Kasumi-1 (cell line): ENCODE measurements around the gene RPAP2.
"Not testable (repeated sequence)": the region's sequence is repeated elsewhere in the genome, so short reads cannot be mapped to it uniquely, and the experiment has no call there.

Experiments used
- DNase-seq, 2 experiments: peaks; one replicate each; lab custom pipeline; 2025; lab: John Stamatoyannopoulos, UW

RPAP2 gene

DNA sequence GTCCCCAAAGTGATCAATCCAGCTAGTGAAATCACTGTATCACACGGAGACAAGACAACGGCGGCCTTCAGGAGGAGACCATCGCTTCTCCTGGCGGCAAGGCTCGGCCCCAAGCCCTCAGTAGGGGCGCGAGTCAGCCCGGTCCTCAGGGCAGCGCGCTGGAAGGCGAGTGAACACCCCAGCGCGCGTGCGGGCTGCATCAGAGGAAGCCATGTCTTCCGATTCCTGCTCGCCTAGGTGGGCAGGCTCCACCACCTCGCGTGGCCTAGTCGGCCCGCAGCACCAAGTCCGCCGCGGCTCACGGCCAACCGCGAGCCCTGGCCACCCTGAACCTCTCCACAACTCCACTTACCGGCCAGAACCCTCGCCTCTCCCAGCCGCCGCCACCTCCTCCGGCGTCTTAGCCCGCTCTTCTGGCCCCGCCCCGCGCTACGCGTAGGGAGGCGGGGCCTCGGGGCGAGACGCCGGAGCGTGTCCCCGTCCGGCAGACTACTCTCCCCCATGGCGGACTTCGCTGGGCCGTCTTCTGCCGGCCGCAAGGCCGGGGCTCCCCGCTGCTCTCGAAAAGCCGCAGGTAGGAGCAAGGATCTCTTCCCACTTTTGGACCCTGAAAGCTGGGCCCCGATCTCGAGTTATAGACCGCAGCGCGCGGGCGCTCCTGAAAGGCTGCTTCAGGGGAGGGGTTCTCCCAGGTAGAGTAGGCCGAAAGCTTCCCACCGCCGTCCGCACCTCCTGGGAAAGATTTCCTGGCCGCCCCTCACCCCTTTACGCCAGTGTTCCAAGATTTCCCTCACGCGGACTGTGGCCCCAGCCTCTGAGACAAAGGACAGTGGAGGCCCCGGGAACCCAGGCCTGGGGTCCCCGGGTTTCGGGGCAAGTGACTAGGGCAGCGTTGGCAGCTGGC lies at the start of gene RPAP2, which contains the start of gene GLMN:
TSS of gene RPAP2 (plus strand) at position 487 of the 904 bp plus-strand sequence. CDS start at position 502, 15 bp downstream.
TSS of gene GLMN (minus strand) at position 415 of the 904 bp plus-strand sequence. CDS start 988 bp downstream, outside the sequence.
- DNase-seq: peak; percentile 83 to 86

DNA sequence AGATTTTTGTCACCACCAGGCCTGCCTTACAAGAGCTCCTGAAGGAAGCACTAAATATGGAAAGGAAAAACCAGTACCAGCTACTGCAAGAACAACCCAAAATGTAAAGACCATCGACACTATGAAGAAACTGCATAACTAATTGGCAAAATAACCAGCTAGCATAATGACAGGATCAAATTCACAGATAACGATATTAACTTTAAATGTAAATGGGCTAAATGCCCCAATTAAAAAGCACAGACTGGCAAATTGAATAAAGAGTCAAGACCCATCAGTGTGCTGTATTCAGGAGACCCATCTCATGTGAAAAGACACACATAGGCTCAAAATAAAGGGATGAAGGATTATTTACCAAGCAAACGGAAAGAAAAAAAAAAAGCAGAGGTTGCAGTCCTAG lies 44.1 kb upstream of the RPAP2 start:
- not testable (repeated sequence) for DNase-seq

- DNase-seq: no peak
These were observed 39.5 kb upstream of the RPAP2 start for GRCh38 chr1:92259350-92259749.

DNA sequence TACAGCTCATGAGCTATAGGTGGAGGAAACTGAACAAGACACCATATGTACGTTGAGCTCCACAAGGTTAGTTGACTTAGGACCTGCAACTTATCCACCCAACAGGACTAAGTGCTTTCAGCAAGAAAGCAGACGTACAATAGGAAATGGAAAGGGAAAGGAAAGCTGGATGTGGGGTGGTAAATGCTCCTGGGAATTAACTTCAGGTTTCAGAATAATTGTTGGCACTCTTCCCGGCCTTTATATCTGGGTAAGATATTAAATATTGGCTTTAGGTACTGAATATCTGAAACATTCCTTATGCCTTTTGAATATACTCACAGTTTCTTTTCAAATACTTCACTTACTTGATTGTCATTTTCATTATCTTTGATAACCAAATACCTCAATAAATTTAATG lies 36.3 kb upstream of the RPAP2 start:
- no peak for DNase-seq

DNA sequence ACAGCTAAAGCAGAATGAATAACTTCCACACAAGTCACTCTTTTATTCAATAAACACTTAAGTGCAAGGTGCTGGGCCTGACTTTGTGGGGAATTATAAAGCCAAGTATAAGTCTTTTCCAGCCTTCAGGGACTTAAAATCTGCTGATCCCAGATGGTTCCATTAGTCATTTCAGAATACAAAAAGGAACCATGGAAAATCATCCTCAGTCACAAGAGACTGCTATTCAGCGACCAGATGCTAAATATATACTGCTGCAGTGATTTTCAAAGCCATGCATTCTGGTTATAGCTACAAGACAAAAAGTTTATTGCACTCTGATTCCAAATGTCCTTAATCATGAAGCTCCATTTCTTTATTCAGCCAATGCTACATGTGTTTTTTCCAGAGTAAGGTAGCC lies 25.8 kb upstream of the RPAP2 start:
- no peak for DNase-seq

GRCh38 chr1:92274939-92275338 lies 23.9 kb upstream of the RPAP2 start:
- DNase-seq: peak in 1 of 2 experiments; percentile 9

- no peak for DNase-seq
These were observed 22.8 kb upstream of the RPAP2 start for GRCh38 chr1:92276082-92276481.

DNA sequence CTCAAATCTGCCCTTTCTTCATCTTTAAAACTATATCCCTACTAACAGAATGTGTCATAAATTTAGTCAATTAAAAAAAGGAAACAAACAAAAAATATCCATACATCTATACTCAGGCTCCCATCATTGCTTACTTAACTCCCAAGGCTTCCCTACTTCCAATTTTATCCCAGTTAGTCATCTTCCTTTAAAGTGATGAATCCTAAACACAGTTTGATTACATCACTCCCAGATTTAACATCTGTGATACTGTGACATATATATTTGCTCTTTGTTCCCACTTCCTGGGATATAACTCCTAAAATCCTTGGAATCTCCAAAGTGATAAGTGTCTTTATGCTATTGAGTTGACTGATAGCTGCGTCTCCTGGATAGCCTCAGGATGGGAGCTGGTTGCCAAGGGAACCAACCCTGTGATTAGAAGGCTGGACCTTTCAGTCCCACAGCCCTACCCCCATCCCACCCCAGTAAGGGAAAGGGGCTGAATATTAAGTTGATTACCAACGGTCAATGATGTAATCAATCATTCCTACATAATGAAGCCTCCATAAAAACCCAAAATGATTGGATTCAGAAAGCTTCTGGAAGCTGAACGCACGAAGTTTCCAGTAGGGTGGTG lies 21.6 kb upstream of the RPAP2 start:
- no peak for DNase-seq

- DNase-seq: not testable (repeated sequence)
These were observed 19.1 kb upstream of the RPAP2 start for GRCh38 chr1:92279781-92280180.

DNA sequence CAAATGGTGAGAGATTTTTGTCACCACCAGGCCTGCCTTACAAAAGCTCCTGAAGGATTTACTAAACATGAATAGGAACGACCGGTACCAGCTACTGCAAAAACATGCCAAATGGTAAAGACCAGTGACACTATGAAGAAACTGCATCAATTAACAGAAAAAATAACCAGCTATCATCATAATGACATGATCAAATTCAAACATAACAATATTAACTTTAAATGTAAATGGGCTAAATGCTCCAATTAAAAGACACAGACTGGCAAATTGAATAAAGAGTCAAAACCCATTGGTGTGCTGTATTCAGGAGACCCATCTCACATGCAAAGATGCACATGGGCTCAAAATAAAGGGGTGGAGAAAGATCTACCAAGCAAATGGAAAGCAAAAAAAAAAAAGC lies 17.4 kb upstream of the RPAP2 start:
- not testable (repeated sequence) for DNase-seq

- DNase-seq: peak; percentile 87 to 88
These were observed 7.4 kb upstream of the RPAP2 start for GRCh38 chr1:92291372-92291999.

- DNase-seq: no peak
These were observed 666 bp upstream of the RPAP2 start for GRCh38 chr1:92298213-92298572.

DNA sequence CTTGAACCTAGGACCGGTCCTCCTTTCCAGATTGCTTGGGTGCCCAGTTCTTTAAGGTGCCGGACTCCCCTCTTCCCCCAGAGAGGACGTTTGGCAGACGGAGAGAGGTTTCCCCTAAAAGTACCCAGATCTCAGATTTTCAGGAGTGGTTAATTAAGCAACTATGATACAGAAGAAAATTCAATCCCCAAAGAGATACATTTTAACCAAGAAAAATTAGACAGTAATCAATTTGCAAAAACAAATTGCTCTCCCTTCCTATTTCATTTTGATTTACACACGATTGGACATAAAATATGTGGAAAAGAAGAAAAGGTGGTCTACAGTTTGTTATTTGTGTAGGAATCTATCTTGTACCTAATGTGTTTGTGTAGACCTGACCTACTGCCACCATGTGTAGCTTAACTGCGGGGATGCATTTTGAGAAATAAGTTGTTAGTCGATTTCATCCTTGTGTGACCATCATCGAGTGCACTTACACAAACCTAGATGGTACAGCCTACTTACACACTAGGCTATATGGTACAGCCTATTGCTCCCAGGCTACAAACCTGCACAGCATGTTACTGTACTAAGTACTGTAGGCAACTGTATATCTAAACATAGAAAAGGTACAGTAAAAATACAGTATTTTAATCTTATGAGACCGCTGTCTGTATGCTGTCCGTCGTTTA lies 755 bp downstream of the RPAP2 start:
- DNase-seq: peak; percentile 34 to 37

- peak; percentile 20 to 29 for DNase-seq
These were observed 2.2 kb downstream of the RPAP2 start for GRCh38 chr1:92301021-92301420.

- DNase-seq: peak in 1 of 2 experiments; percentile 13
These were observed 7.2 kb downstream of the RPAP2 start for GRCh38 chr1:92306020-92306419.

GRCh38 chr1:92307980-92308379 lies 9.1 kb downstream of the RPAP2 start:
- no peak for DNase-seq

DNA sequence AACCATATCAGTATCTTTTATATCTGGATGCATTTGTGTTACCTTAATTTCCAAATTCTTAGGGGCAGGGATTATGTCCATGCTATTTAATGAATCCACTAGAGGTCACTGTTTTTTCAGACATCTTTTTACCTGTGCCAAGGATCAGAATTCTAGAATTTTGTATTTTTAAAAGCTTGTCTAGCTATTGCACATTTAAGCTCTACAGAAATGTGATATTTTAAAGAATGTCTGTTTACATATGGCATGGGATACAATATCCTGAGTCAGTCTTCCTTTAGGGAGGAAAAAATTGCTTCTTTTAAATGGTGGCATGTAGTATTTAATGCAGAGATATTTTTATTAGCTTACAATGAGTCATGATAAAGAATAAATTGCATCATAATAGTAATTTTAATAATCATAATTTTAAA lies 11.3 kb downstream of the RPAP2 start:
- DNase-seq: peak; percentile 76 to 79

DNA sequence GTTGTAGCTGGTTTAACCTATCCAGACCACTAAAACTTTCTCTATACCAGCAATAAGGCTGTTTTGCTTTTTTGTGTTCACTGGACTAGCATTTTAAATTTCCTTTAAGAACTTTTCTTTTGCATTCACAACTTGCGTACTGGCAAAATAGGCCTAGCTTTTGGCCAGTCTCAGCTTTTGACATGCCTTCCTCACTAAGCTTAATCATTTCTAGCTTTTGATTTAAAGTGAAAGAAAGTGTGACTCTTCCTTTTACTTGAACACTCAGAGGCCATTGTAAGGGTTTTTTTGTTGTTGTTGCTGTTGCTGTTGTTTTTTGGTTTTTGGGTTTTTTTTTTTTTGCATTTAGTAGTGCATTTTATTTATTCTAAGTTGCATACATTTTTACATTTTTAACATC lies 15.2 kb downstream of the RPAP2 start:
- DNase-seq: no peak

DNA sequence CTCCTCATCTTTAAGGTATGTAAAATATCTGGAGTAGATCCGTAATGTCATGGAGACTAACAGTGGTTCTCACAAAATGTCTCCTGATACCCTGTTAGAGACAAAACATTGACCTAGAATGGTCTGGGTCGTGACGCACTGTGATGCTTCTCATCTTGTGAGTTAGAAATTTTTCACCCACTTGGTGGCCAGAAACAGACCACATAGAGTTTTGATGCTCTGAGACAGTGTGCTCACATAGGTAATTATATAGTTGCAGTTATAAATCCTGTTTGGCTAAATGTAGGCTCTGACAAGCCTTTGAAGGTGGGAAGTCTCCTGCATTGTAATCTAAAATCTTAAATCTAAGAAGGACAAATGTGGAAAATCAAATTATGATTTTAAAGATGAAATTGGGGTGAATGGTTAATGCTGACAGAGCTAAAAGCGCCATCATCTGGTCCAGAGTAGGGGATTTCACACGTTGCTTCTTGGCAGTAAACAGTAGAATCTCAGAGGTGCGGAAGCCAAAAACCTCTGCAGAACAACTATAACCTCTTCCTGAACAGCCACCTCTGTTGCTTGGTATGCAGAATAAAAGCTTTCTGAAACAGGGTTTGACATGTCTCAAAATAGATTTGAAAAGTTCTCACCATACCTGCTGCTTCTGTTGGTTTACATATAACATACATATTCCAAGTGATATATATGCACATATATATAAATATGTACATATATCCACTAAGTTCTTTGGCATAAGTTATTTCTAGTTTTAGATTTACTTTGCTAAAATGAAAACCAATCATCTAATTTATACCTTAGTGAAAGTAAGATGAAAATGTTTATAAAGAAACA lies 17.1 kb downstream of the RPAP2 start:
- DNase-seq: no peak

GRCh38 chr1:92317836-92318493 lies 19.1 kb downstream of the RPAP2 start:
- DNase-seq: peak; percentile 22 to 41
